Brain microvascular endothelial cell (primary cell): ENCODE data around the gene SLC25A4.
A peak's percentile ranks its signal among the peaks of the same experiment; 100 is the strongest.
"Not testable (repeated sequence)": the region's sequence is repeated elsewhere in the genome, so short reads cannot be mapped to it uniquely, and the experiment has no call there.

ENCODE experiments used
- DNase-seq: peaks from one replicate; pipeline ENCODE4 v3.0.0-alpha.2; 2020
- H3K27ac ChIP-seq: fragments of 250-450 bp; sonication (Bioruptor Pico); 2 replicates; pipeline ENCODE4 v1.5.1; 2020; ENCODE audit warnings: mild to moderate bottlenecking, moderate library complexity
- H3K27me3 ChIP-seq: fragments of 250-450 bp; sonication (Bioruptor Pico); replicated peaks from 2 replicates; pipeline ENCODE4 v1.5.1; 2020; ENCODE audit warnings: mild to moderate bottlenecking
- H3K36me3 ChIP-seq: fragments of 250-450 bp; sonication (Bioruptor Pico); replicated peaks from 2 replicates; pipeline ENCODE4 v1.5.1; 2020; ENCODE audit warnings: mild to moderate bottlenecking
- H3K4me3 ChIP-seq: 2 replicates; pipeline ENCODE4 v1.5.1; 2011; ENCODE audit warnings: low read depth, mild to moderate bottlenecking, control low read depth, low read length, moderate library complexity
- in situ Hi-C: cut with HindIII; loops from 2 replicates; pipeline ENCODE4 v1.10.0; 2017; ENCODE audit warnings: low sequenced_read_pairs, low pct_ligation_motif_present
- TF ChIP-seq, protein P1 (sequence below): IDR thresholded peaks from 2 replicates; pipeline ENCODE4 v1.5.1; 2011; ENCODE audit warnings: low read depth, mild to moderate bottlenecking, moderate library complexity, low read length, control low read depth, inconsistent platforms; ENCODE audit errors: missing control alignments

SLC25A4 gene

DNA sequence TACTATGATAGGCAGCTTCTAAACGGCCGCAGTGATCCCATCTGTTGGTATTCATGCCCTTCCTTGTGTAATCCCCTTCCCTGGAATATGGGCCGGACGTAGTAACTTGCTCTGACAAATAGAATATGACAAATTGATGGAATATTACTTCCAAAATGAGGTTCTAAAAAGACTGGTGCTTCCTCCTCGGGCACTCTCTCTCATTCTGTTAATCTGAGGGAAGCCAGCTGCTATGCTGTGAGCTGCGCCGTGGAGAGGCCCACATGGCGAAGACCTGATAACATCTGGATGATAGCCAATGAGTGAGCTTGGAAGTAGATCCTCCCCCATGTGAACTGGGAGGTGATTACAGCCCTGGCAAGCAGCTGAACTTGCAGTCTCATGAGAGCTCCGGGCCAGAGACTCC lies 27.2 kb upstream of the SLC25A4 start:
- no peaks in the 10 kb centered on the region for H3K27me3 ChIP-seq
- no peaks in the 10 kb centered on the region for H3K36me3 ChIP-seq
- no peak overlapping the region for H3K27ac ChIP-seq
- TF ChIP-seq, protein P1, sequence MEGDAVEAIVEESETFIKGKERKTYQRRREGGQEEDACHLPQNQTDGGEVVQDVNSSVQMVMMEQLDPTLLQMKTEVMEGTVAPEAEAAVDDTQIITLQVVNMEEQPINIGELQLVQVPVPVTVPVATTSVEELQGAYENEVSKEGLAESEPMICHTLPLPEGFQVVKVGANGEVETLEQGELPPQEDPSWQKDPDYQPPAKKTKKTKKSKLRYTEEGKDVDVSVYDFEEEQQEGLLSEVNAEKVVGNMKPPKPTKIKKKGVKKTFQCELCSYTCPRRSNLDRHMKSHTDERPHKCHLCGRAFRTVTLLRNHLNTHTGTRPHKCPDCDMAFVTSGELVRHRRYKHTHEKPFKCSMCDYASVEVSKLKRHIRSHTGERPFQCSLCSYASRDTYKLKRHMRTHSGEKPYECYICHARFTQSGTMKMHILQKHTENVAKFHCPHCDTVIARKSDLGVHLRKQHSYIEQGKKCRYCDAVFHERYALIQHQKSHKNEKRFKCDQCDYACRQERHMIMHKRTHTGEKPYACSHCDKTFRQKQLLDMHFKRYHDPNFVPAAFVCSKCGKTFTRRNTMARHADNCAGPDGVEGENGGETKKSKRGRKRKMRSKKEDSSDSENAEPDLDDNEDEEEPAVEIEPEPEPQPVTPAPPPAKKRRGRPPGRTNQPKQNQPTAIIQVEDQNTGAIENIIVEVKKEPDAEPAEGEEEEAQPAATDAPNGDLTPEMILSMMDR, result no peak
- DNase-seq, result peak; percentile 83
- in situ Hi-C loops, result no loop called here
- H3K4me3 ChIP-seq, result no peak overlapping the region

DNA sequence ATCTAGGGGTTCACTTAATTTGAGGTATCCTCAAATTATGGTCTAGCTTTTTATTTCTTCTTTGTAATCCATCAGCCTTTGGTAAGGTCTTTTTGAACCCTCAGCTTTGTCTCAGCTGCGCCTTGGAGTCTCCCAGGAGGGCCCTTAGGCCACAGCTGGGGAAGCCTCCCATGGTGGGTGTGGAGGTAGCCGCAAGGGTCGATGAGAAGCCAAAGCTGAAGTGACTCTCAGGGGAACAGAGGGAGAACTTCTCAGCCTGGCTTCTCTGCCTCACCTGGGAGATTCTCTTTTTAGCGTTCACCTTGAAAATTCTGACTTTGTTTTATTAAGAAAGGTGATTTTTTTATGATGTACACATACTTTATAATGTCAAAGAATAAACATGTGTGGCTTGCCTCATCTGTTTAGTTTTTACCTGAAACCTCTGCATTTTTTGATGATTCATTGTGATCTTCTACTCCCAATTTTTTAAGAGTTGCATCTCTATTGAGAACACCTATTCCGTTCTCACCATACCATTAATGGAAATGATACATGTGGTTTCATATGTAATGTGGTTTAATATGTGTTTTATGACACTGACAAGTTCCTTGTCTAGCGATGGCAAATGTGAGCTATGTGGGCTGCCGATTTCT lies 25.6 kb upstream of the SLC25A4 start:
- Histone ChIP-seq H3K27ac (no peak overlapping the region), H3K36me3 (no peaks in the 10 kb centered on the region), H3K27me3 (no peaks in the 10 kb centered on the region), H3K4me3 (no peak overlapping the region)
- DNase-seq, result no peak
- TF ChIP-seq, protein P1, result no peak
- in situ Hi-C loops, result no loop called here

DNA sequence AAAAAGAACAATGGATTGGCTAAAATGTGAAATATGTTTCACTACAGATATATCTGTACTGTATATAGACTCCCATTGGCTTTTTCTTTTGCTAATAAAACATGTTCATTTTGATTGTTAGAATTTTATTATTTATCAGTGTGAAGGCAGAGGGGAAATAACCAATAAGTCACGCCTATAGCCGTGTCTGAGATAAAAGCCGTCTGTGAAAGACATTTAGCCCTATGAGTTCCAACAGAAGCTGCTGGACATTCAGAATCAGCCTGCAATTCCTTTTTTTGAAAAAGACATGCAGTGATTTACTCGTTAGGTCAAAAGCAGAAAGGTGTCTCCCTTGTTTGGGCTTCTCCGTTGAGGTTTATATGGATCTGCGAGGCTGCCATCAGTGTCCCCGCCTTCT lies 24.2 kb upstream of the SLC25A4 start:
- no peaks in the 10 kb centered on the region for H3K36me3 ChIP-seq
- in situ Hi-C loops, result no loop called here

DNA sequence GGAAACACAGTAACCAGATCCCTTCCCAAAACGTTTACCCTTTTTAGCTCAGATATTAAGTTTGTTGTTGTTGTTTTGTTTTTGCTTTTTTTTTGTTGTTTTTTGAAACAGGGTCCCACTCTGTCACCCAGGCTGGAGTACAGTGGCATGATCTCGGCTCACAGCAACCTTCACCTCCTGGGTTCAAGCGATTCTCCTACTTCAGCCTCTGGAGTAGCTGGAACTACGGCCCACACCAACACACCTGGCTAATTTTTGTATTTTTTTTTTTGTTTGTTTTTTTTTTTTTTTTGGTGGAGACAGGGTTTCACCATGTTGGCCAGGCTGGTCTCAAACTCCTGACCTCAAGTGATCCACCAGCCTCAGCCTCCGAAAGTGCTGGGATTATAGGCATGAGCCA lies 23.6 kb upstream of the SLC25A4 start:
- H3K27me3 ChIP-seq, in situ Hi-C loops, H3K27ac ChIP-seq, H3K4me3 ChIP-seq, H3K36me3 ChIP-seq, DNase-seq: not testable (repeated sequence)

More for the DNA sequence above, 24.2 kb upstream of the SLC25A4 start:
- H3K4me3 ChIP-seq, result no peak overlapping the region
- TF ChIP-seq, protein P1, result no peak
- H3K27ac ChIP-seq, result no peak overlapping the region
- no peak for DNase-seq
- H3K27me3 ChIP-seq, result no peaks in the 10 kb centered on the region

DNA sequence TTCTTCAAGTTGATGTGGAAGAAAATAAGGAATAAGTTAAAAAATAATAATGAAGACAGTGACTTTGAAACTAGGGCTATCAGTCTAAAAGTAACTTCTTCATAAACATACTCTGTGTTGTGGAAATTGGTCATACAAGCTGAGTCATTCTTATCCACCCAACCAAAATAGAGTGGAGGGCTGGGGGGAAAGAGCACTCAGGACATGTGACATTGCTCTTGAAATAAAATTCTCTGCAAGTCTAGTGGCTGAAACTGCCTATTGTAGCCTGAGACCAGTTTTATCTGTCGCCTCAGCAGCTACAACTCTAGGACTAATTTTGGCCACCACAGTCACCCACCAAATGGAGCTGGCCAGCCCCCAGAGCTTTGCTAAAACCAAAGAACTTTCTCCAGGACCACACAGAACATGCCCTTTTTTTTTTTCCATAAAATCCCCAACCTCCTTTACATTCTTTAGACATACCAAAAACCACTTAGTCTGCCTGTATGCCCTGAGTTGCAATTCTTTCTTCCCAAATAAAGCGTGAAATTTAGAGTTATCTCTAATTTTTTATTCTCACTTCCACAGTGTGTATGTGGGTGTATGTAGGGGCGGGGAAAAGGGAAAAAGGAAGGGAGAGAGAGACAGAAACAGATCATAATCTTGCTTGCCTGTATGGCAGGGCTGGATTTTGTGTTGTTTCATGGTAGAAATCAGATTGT lies 23.0 kb upstream of the SLC25A4 start:
- Histone ChIP-seq H3K27ac (no peak overlapping the region), H3K27me3 (no peaks in the 10 kb centered on the region), H3K4me3 (no peak overlapping the region), H3K36me3 (no peaks in the 10 kb centered on the region)
- DNase-seq, result no peak
- TF ChIP-seq, protein P1, result no peak
- in situ Hi-C loops, result no loop called here

DNA sequence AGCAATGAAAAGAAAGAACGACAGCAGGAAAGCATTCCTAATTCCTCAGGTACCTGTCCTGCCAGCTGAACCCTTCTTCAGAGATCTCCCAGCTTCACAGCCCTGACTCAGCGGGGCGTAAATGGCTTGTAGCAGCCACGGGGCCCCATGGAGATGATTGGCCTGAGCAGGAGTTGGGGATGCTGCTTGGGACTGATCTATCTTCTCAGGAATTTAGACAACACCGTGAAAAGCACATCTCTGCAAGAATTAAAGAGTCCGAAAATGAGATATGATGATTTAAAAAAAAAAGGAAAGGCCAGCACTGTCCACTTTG lies 22.5 kb upstream of the SLC25A4 start:
- in situ Hi-C loops, result no loop called here
- no peak overlapping the region for H3K27ac ChIP-seq
- no peaks in the 10 kb centered on the region for H3K36me3 ChIP-seq
- TF ChIP-seq, protein P1, result no peak
- H3K27me3 ChIP-seq, result no peaks in the 10 kb centered on the region
- no peak for DNase-seq
- H3K4me3 ChIP-seq, result no peak overlapping the region
